ENCODE measurements around the gene CCDC142.

Gene CCDC142, protein sequence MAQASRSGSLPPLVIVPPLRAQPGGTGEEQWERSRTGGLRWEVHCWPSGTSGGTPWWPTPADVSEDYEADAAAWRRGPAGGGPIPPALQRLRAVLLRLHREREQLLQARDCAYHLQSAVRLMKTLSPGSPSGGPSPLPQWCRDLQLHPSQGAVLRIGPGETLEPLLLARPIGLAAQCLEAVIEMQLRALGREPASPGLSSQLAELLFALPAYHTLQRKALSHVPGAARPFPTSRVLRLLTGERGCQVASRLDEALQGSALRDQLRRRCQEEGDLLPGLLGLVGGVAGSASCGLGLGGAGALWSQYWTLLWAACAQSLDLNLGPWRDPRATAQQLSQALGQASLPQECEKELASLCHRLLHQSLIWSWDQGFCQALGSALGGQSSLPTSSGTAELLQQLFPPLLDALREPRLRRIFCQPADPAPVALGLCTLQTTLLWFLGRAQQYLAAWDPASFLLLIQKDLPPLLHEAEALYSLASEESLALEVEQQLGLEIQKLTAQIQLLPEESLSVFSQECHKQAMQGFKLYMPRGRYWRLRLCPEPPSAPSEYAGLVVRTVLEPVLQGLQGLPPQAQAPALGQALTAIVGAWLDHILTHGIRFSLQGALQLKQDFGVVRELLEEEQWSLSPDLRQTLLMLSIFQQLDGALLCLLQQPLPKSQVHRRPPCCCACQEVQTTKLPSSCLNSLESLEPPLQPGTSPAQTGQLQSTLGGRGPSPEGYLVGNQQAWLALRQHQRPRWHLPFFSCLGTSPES

DNA sequence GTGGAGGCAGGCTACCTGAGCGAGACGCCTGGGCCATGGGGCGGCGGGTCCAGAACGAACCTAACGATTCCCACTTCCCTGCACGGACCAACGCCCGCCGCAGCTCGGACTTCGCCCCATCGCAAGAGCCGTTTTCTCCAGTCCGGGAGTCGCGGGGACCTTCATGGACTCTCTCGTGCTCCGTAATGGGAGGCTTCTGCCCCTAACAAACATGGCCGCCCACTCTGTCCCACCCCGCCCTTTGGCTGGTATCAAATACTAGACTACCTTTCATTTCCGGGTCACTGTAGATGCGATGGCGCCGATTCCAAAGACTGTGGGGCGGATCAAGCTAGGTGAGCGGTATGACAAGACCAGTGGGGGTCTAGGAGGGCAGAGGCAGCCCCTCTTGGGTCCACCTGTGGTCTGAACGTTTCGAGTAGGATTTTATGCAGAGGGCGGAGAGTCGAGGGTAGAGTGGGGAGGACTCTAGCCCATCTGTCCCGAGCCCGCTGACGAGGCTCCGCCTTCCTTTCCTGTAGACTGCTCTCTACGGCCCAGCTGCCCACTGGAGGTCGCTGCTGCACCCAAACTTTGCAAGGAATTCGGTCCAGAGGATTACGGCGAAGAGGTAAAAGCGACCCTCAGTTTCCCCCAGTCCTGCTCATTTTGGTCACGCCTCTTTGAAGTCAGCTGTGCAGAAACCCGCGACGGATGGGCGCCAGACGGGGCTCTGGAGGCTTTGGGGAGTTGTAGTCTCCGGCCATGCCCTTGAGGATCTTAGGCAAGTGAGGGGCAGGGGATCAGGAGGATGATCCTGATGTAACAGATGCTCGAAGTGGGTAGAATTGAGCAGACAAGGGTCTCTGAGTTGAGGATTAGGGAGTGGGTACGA, at the start of gene CCDC142, which contains the start of gene TTC31:
Gene CCDC142 (minus strand): TSS at position 198 of the 874 bp plus-strand sequence. CDS start 161 bp downstream, at position 37.
Gene TTC31 (plus strand): TSS at position 281 of the 874 bp plus-strand sequence. CDS start 15 bp downstream, at position 296.
- peak; percentile 83 to 90 for DNase-seq (ENCODE audit: extremely low read depth in 1 of 2, low read depth in 1 of 2)

GRCh38 chr2:74532222-74532621, 49.4 kb upstream of the CCDC142 start:
- DNase-seq (ENCODE audit: extremely low read depth in 1 of 2, low read depth in 1 of 2): no peak

DNA sequence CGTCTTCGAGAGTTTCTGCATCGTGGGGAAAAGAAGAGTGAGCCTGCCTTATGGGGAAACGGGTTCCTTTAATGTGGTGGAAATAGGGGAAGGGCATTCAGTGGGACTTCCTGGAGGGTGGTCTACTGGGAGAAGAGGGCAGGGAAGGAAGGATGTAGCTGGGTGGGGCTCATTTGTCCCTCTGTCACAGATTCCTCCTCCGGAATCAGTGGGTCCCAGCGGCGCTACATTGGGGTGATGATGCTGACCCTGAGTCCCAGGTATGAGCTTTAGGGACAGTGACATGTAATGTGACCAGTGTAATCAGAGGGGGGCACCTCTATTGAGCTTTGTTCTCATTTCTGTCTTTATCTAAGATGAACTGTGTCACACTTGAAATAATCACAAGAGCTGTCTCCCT, 48.9 kb upstream of the CCDC142 start:
- DNase-seq (ENCODE audit: extremely low read depth in 1 of 2, low read depth in 1 of 2): no peak

GRCh38 chr2:74530239-74531187, 47.7 kb upstream of the CCDC142 start:
- DNase-seq (ENCODE audit: extremely low read depth in 1 of 2, low read depth in 1 of 2): no peak

GRCh38 chr2:74529357-74530238, 46.8 kb upstream of the CCDC142 start, which contains the start of the genes AUP1 and HTRA2:
AUP1 (minus strand) TSS chr2:74529706; CDS start chr2:74529629, 77 bp downstream.
HTRA2 (plus strand) TSS chr2:74529933; CDS start chr2:74530007, 74 bp downstream.
- peak; percentile 62 to 77 for DNase-seq (ENCODE audit: extremely low read depth in 1 of 2, low read depth in 1 of 2)

DNA sequence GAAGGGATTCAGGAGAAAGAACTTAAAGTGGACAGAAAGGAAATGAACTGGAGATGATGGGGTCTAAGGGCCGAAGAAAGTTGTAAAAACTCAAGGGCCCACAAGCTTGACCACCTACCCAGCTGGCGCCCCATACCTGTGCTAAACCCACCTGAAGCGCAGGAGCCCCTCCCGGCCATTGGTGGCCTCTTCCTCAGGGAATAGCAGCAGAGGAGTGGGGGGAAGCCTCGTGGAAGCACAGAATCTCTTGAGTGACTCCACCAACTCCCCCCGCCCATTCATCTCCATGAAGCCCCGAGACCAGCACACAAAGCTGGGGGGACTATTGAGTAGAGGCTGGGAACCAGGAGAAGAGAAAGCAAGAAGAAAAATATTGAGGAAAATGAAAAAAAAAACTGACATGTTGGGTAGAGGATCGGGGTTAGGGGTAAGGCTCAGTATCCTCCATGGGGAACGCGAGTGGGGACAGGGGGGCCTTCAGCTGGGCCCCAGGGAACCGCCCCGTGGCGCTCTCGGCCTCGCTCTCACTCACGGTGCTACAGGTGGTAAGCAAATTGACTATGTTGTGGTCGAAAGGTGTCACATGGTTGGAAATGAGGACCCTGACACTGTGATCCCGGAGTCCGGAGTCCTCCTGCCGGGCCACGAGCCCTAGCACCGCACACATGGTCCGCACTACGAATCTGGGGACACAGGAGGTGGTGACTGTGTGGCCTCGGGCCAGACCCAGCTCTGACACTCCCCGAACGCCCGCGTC, 46.0 kb upstream of the CCDC142 start:
- no peak for DNase-seq (ENCODE audit: extremely low read depth in 1 of 2, low read depth in 1 of 2)

DNA sequence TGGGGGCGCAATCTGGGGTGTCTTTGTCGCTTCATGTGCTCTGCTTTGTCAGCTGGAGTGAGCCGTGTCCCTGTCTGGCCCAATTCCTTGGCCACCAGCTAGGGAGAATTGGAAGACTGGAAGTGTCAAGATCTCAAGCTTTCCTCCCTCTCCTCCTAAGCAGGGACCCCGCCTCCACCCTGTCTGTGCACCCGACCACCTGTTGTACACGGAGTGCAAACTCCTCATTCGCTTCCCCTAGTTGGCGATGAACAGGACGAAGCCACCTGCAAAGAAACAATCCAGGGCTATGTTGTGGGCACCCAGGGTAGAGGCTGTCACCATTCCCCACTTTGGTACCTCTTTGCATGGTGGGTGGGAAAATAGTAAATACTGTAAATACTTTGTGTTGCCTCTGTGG, 44.9 kb upstream of the CCDC142 start:
- no peak for DNase-seq (ENCODE audit: extremely low read depth in 1 of 2, low read depth in 1 of 2)

GRCh38 chr2:74526649-74527230, 43.9 kb upstream of the CCDC142 start:
- DNase-seq (ENCODE audit: extremely low read depth in 1 of 2, low read depth in 1 of 2): no peak

DNA sequence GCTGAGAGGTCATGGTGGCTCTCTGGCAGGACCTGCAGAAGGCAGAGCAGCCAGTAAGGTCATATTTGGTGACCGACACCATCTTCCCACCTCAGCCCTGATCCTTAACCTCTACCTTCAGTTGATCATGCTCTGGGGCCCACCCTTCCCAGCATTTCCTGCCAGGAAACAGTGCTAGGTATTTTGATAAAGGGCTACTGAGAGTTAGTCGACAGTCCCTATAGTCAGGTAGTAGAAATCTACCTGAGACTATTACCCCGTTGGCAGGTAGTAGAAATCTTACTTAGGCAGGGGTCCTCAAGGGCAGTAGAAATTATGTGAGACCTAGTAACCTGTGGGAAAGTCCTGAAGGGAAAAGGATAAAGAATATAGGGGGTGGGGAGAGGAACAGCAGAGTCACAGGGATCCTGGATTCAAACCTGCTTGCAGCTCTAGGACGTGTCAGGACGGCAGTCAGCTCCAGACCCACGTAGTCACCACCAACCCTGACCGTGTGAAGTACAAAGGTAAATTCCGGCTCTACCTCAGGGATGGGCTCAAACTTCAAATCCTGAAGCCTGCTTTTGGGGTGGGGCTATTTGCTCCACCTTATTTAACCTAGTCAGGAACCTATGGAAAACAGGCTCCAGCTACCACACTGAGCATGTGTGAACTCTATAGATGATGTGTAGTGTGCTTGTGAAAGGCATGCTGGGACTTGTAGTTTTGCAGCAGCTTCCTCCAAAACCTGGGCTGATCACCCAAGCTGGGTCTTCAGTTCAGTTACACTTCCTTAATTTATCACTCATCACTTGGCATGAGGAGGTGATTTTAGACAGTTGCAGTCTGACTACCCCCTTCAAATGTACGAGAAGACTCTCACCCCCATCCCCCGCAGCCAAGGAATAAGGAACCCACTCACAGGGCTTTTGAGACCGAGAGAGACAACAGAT, 43.2 kb upstream of the CCDC142 start, which contains the start of gene DQX1:
Gene DQX1 (minus strand): TSS at position 515 of the 932 bp plus-strand sequence. CDS start 502 bp downstream, at position 13.
- no peak for DNase-seq (ENCODE audit: extremely low read depth in 1 of 2, low read depth in 1 of 2)

DNA sequence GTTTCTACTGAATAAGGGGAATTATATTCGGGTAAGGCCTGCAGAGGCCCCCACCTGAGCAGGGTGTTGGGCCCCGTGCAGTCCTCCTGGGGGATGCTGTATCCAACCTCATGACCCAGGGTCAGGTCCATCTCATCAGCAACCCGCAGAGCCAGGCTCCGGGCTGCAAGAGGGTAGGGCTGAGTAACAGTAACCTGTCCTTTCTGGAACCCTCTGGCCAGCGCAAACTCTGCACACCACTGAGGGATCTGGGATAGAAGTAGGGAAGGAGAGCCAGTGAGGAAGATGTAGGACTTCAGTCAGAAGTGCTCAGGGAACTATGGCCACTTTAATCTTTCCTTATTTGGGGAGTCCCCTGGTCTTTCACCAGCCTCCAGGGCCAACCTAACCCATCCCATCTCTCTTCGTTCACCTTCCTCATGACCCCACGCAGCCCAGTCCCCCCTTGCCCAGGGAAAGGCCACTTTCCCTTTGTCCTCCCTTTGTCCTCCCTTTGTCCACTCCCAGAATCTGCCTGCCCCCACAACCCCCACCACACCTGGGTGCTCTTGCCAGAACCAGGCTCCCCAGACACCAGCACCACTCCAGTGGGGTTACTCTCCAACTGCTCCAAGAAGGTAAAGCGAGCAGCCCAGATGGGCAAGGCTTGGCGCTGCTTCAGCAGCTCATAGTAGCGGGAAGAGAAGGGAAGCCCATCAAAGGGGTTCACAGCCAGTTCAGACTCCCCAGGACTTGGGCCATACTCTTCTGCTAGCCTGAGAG, 42.3 kb upstream of the CCDC142 start:
- no peak for DNase-seq (ENCODE audit: extremely low read depth in 1 of 2, low read depth in 1 of 2)

DNA sequence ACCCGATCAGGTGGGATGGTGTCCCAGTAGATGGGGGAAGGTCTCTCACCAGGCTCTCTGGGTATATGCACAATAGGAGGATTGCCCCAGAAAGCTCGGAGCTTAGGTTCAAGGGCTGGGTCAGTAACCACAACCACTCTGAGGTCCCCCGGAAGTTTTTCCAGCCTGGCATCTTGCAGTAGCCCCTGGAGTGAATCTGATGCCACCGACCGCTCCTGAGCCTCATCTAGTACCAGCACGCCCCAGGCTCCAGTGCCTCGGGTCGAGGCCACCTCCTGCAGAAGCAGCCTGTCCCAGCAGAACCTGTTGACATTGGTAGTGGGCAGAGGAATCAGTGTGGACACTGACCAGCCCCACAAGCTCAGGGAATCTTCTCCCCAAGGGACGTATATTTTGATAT, 41.2 kb upstream of the CCDC142 start:
- no peak for DNase-seq (ENCODE audit: extremely low read depth in 1 of 2, low read depth in 1 of 2)

DNA sequence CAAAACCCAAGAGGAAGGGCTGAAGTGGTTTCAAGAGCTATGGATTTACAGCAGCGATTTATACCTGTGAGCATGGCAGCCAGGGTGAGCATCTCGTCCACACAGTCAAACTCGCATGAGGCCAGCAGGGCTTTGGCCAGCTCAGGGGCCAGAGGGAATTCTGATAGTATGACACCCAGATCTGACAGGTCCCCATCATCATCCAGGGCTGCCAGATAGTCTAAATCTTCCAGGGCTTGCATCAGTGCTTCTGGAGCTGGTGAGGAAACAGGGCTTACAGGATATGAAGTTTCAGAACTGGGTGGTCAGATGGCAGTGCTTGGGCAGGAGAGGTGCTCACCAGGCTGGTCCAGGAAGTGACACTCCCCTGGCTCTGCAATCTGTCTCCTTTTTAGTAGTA, 39.7 kb upstream of the CCDC142 start:
- no peak for DNase-seq (ENCODE audit: extremely low read depth in 1 of 2, low read depth in 1 of 2)

DNA sequence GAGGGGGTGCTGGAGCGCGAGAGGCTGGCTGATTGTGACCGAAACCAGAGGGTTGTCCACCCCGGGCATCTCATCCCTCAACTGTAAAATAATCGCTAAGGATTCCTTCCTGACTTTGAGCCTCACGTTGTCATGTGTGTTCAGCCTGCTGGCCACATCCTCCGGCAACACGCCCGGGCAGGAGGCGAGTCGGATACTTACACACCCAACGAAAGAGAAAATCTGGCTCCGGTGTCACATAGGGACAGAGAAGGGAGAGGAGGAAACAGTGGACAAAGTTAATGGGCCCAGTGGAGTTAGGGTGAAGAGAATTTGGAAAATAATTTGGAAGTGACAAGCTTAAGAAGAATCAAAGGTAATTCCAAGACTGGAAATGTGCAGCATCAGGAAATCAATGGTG, 33.9 kb upstream of the CCDC142 start:
- DNase-seq (ENCODE audit: extremely low read depth in 1 of 2, low read depth in 1 of 2): no peak

DNA sequence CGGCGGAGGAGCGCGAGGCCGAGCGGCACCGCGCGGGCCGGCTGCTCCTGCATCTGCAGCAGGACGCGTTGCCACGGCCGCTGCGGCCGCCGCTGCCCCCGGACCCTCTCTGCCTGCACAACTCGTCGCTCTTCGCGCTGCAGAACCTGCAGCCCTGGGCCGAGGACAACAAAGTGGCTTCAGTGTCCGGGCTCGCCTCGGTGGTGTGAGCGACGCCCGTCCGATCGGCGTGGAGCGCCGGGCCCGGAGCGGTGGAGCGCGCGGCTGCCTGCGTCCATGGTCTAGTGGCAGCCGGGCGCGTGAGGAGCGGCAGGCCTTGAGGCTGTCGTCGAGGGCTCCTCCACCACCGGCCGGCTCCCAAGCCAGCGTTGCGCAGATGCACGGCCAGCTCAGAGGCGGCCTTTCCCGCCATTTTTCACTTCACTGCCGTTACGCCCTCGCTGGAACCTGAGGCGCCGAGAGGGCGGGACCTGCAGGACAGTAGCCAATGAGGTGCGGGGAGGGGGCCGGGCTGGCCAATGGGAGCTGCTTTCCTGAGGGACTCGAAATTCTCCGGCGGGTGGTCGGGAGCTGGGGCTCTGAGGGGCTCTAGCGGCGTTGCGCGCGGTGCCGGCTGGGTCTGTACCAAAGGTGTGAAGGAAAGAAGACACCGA, 33.3 kb upstream of the CCDC142 start:
- DNase-seq (ENCODE audit: extremely low read depth in 1 of 2, low read depth in 1 of 2): peak; percentile 49 to 56
